H9 (cell line): ENCODE results near the gene ARHGEF16. TPM values are rescaled to one million over a fixed set of nuclear protein-coding genes. Genes with fewer than 3 reads are reported as not detected.

Source experiments
- DNase-seq: peaks from one replicate; pipeline ENCODE4 v3.0.0-alpha.2; 2017
- H2AFZ ChIP-seq: one replicate; pipeline ENCODE4 v1.6.1; 2013; ENCODE audit warnings: mild to moderate bottlenecking, low read length, control low read depth, moderate library complexity
- H2AK5ac ChIP-seq: 2 replicates; pipeline ENCODE4 v1.6.1; 2013; ENCODE audit warnings: low read length, control low read depth, mixed read lengths; ENCODE audit not compliant: insufficient read length
- H2BK120ac ChIP-seq: one replicate; pipeline ENCODE4 v1.6.1; 2013; ENCODE audit warnings: low read depth, mild to moderate bottlenecking, low read length, control low read depth, inconsistent platforms; ENCODE audit not compliant: poor library complexity, severe bottlenecking
- H2BK12ac ChIP-seq: 2 replicates; pipeline ENCODE4 v1.6.1; 2013; ENCODE audit warnings: low read length, control low read depth, mixed read lengths, low read depth; ENCODE audit not compliant: insufficient read length
- H2BK15ac ChIP-seq: 2 replicates; pipeline ENCODE4 v1.6.1; 2013; ENCODE audit warnings: low read depth, low read length, control low read depth
- H2BK20ac ChIP-seq: one replicate; pipeline ENCODE4 v1.6.1; 2013; ENCODE audit warnings: low read depth, mild to moderate bottlenecking, low read length, control low read depth, inconsistent platforms; ENCODE audit not compliant: poor library complexity, severe bottlenecking
- H2BK5ac ChIP-seq: 2 replicates; pipeline ENCODE4 v1.6.1; 2013; ENCODE audit warnings: low read length, control low read depth, mixed read lengths; ENCODE audit not compliant: insufficient read length
- H3K14ac ChIP-seq: 2 replicates; pipeline ENCODE4 v1.6.1; 2013; ENCODE audit warnings: low read length, control low read depth; ENCODE audit not compliant: insufficient read depth
- H3K18ac ChIP-seq: 2 replicates; pipeline ENCODE4 v1.6.1; 2013; ENCODE audit warnings: low read depth, mild to moderate bottlenecking, mixed read lengths, low read length, control low read depth; ENCODE audit not compliant: insufficient read length
- H3K23ac ChIP-seq: 2 replicates; pipeline ENCODE4 v1.6.1; 2013; ENCODE audit warnings: low read length, control low read depth, mixed read lengths, low read depth; ENCODE audit not compliant: insufficient read length
- H3K23me2 ChIP-seq: 2 replicates; pipeline ENCODE4 v1.6.1; 2013; ENCODE audit warnings: low read depth, mild to moderate bottlenecking, mixed read lengths, low read length, control low read depth; ENCODE audit not compliant: insufficient read length, poor library complexity, severe bottlenecking
- H3K27ac ChIP-seq: 2 replicates; pipeline ENCODE4 v1.5.1; 2013; ENCODE audit warnings: low read length, control low read depth, mixed read lengths, low read depth; ENCODE audit not compliant: insufficient read length
- H3K27me3 ChIP-seq: 2 replicates; pipeline ENCODE4 v1.6.1; 2013; ENCODE audit warnings: low read length, control low read depth, inconsistent platforms; ENCODE audit not compliant: insufficient read depth
- H3K4ac ChIP-seq: 2 replicates; pipeline ENCODE4 v1.6.1; 2013; ENCODE audit warnings: low read depth, mild to moderate bottlenecking, control low read depth, inconsistent platforms, low read length, moderate library complexity
- H3K4me1 ChIP-seq: 2 replicates; pipeline ENCODE4 v1.6.1; 2013; ENCODE audit warnings: low read length, control low read depth, inconsistent platforms; ENCODE audit not compliant: insufficient read depth
- H3K4me2 ChIP-seq: 2 replicates; pipeline ENCODE4 v1.6.1; 2013; ENCODE audit warnings: low read length, control low read depth, mixed read lengths; ENCODE audit not compliant: insufficient read length, insufficient read depth
- H3K56ac ChIP-seq: 2 replicates; pipeline ENCODE4 v1.6.1; 2013; ENCODE audit warnings: low read depth, mild to moderate bottlenecking, mixed read lengths, low read length, control low read depth; ENCODE audit not compliant: insufficient read length
- H3K79me1 ChIP-seq: 2 replicates; pipeline ENCODE4 v1.6.1; 2013; ENCODE audit warnings: low read depth, mild to moderate bottlenecking, moderate library complexity, low read length, control low read depth, inconsistent platforms; ENCODE audit not compliant: insufficient read depth, poor library complexity, severe bottlenecking
- H3K79me2 ChIP-seq: 2 replicates; pipeline ENCODE4 v1.6.1; 2013; ENCODE audit warnings: low read length, control low read depth, inconsistent platforms; ENCODE audit not compliant: insufficient read depth
- H3K9ac ChIP-seq: 2 replicates; pipeline ENCODE4 v1.6.1; 2013; ENCODE audit warnings: low read length, control low read depth, mixed read lengths; ENCODE audit not compliant: insufficient read length; ENCODE audit errors: extremely low read depth
- H3K9me3 ChIP-seq: one replicate; pipeline ENCODE4 v1.6.1; 2013; ENCODE audit warnings: low read depth, low read length, inconsistent platforms; ENCODE audit not compliant: control insufficient read depth
- H3T11ph ChIP-seq: one replicate; pipeline ENCODE4 v1.6.1; 2013; ENCODE audit warnings: mild to moderate bottlenecking, low read length, control low read depth, inconsistent platforms
- H4K20me1 ChIP-seq: one replicate; pipeline ENCODE4 v1.6.1; 2013; ENCODE audit not compliant: control insufficient read depth, insufficient read length, insufficient read depth
- H4K5ac ChIP-seq: 2 replicates; pipeline ENCODE4 v1.6.1; 2013; ENCODE audit warnings: low read depth, mild to moderate bottlenecking, mixed read lengths, low read length, control low read depth; ENCODE audit not compliant: insufficient read length
- H4K8ac ChIP-seq: replicated peaks from 2 replicates; pipeline ENCODE4 v1.6.1; 2013; ENCODE audit warnings: low read length, control low read depth, mixed read lengths, low read depth; ENCODE audit not compliant: insufficient read length
- H4K91ac ChIP-seq: 2 replicates; pipeline ENCODE4 v1.6.1; 2013; ENCODE audit warnings: low read depth, mild to moderate bottlenecking, moderate library complexity, mixed read lengths, low read length, control low read depth; ENCODE audit not compliant: insufficient read length
- H3K27ac Mint-ChIP-seq, 3 experiments: 2 replicates in 2 of 3; 3 replicates in 1 of 3; pipeline ENCODE4 v1.8.0; 2020 to 2021; ENCODE audit warnings: mixed read lengths in 3 of 3, mild to moderate bottlenecking in 1 of 3, moderate library complexity in 1 of 3
- H3K27me3 Mint-ChIP-seq: 2 replicates; pipeline ENCODE4 v1.8.0; 2021; ENCODE audit warnings: low read depth, mild to moderate bottlenecking, moderate library complexity, mixed read lengths
- H3K36me3 Mint-ChIP-seq, 3 experiments: 2 replicates in 2 of 3; 3 replicates in 1 of 3; pipeline ENCODE4 v1.8.0; 2020 to 2021; ENCODE audit warnings: low read depth in 3 of 3, mixed read lengths in 3 of 3; ENCODE audit not compliant: insufficient read depth in 1 of 3
- H3K4me1 Mint-ChIP-seq, 2 experiments: 2 replicates each; pipeline ENCODE4 v1.8.0; 2020; ENCODE audit warnings: mixed read lengths in 2 of 2
- H3K4me3 Mint-ChIP-seq, 2 experiments: 2 replicates in 1 of 2; 3 replicates in 1 of 2; pipeline ENCODE4 v1.8.0; 2020 to 2021; ENCODE audit warnings: mild to moderate bottlenecking in 2 of 2, mixed read lengths in 2 of 2, moderate library complexity in 1 of 2
- H3K9me3 Mint-ChIP-seq, 2 experiments: 2 replicates in 1 of 2; 3 replicates in 1 of 2; pipeline ENCODE4 v1.8.0; 2020; ENCODE audit warnings: mild to moderate bottlenecking in 2 of 2, mixed read lengths in 2 of 2, moderate library complexity in 1 of 2
- WGBS: extraction: QIAGEN DNeasy Blood & Tissue Kit; methylation state at CpG from one replicate; pipeline ENCODE4 v1.1.7; 2013; ENCODE audit warnings: missing lambda C conversion rate, low lambda C conversion rate, mixed read lengths; ENCODE audit not compliant: insufficient read length; ENCODE audit errors: extremely low coverage; 5-methylcytosine and 5-hydroxymethylcytosine counted together
- total RNA-seq: library from RNA; stranded (reverse); gene quantifications from 2 replicates; pipeline ENCODE4 v1.2.1, GENCODE V29; 2021
- TF ChIP-seq, protein P1 (sequence below): fragments of 200-600 bp; sonication (generic); conservative IDR thresholded peaks from 3 replicates; pipeline ENCODE4 v1.8.0; 2021; ENCODE audit warnings: antibody characterized with exemption, mild to moderate bottlenecking

The ARHGEF16 gene
- total RNA-seq, 1 experiment from 2014 or later: 48.5 TPM

DNA sequence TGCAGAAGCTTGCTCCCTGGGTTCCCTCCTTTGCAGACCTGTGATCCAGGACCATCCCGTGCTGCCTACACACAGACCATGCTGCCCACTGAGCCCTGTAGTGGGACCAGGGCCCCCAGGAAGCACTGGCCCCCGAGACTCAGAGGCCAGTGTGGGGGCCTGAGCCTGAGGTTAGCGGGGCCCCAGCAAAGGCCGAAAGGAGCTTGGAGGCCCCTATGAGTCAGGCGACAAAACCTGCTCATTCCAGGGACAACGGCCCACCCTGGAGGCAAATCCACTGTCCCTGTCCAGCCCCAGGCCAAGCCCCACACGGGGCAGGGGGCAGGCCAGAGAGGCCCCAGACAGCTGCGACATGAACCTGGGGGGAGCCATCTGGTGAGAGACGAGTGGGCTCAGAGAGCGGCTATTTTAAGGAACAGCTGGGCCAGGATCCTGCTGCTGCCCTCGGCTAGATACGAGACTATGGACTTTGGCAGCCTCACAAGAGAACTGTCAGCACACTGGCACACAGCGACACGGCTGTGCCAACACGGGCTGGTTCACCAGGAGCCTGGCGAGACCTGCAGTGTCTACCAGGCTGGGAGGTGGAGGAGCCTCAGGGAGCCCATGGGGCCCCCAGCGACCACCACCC, 74.7 kb downstream of the ARHGEF16 start:
- Mint-ChIP-seq H3K4me3 (no peak overlapping the region), H3K9me3 (no peaks in the 10 kb centered on the region; a peak in 1 of 5 replicates), H3K36me3 (no peaks in the 10 kb centered on the region; a peak in 3 of 7 replicates), H3K27me3 (peaks cover 38% of the 10 kb centered on the region), H3K27ac (no peak overlapping the region; a peak in 1 of 7 replicates), H3K4me1 (peaks cover 8 to 24% of the 10 kb centered on the region in 2 experiments)
- Histone ChIP-seq H3T11ph (no peak overlapping the region), H3K9ac (no peak overlapping the region), H3K14ac (no peak overlapping the region), H3K56ac (no peak overlapping the region), H3K4ac (no peak overlapping the region), H4K20me1 (no peaks in the 10 kb centered on the region), H2BK120ac (no peak overlapping the region), H2AK5ac (no peak overlapping the region), H4K91ac (no peak overlapping the region), H2BK15ac (no peak overlapping the region), H2BK12ac (no peak overlapping the region), H3K23ac (no peak overlapping the region), H3K23me2 (peaks cover 3% of the 10 kb centered on the region), H4K5ac (no peak overlapping the region), H3K4me1 (no peaks in the 10 kb centered on the region; the same call in 1 of the 2 replicates), H3K79me2 (no peaks in the 10 kb centered on the region), H2AFZ (no peak overlapping the region), H3K27me3 (no peaks in the 10 kb centered on the region; the same call in 1 of the 2 replicates), H3K18ac (no peak overlapping the region), H2BK20ac (no peak overlapping the region), H3K4me2 (no peak overlapping the region), H3K9me3 (no peaks in the 10 kb centered on the region), H2BK5ac (no peak overlapping the region), H4K8ac (no peak overlapping the region), H3K27ac (no peak overlapping the region), H3K79me1 (no peaks in the 10 kb centered on the region)
- DNase-seq: no peak
- no CpG with 5 or more reads among the region's 17 CpGs for WGBS
- TF ChIP-seq, protein P1, sequence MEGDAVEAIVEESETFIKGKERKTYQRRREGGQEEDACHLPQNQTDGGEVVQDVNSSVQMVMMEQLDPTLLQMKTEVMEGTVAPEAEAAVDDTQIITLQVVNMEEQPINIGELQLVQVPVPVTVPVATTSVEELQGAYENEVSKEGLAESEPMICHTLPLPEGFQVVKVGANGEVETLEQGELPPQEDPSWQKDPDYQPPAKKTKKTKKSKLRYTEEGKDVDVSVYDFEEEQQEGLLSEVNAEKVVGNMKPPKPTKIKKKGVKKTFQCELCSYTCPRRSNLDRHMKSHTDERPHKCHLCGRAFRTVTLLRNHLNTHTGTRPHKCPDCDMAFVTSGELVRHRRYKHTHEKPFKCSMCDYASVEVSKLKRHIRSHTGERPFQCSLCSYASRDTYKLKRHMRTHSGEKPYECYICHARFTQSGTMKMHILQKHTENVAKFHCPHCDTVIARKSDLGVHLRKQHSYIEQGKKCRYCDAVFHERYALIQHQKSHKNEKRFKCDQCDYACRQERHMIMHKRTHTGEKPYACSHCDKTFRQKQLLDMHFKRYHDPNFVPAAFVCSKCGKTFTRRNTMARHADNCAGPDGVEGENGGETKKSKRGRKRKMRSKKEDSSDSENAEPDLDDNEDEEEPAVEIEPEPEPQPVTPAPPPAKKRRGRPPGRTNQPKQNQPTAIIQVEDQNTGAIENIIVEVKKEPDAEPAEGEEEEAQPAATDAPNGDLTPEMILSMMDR: no peak
